H1 (cell line): Measurements from ENCODE around the gene HOXC5. TPM values are rescaled to one million over a fixed set of nuclear protein-coding genes. Genes with fewer than 3 reads are reported as not detected.

Experiments
- CTCF ChIA-PET: fragments of 300-600 bp; sonication (Branson Sonifier 250); formaldehyde crosslinking; loops from one replicate; lab custom pipeline; 2021; ENCODE audit not compliant: partially characterized antibody; lab: Charles Lee
- POLR2A ChIA-PET: fragments of 300-600 bp; sonication (Branson Sonifier 250); formaldehyde crosslinking; loops from one replicate; lab custom pipeline; 2021; ENCODE audit warnings: inconsistent platforms; ENCODE audit not compliant: partially characterized antibody; lab: Charles Lee
- DNase-seq, 2 experiments: peaks; one replicate each; pipeline versions ENCODE4 v3.0.0 to v3.0.0-alpha.2; 2010 to 2022; ENCODE audit warnings: low spot score in 2 of 2, low read depth in 1 of 2, mixed read lengths in 1 of 2
- FAIRE-seq: peaks from 2 replicates; lab custom pipeline; 2011; peaks lifted over from hg19 to GRCh38; lab: Jason Lieb, UNC
- H2AFZ ChIP-seq: 2 replicates; pipeline ENCODE4 v1.8.1; 2012; ENCODE audit warnings: low read length, inconsistent platforms
- H2AK5ac ChIP-seq: 2 replicates; pipeline ENCODE4 v1.6.1; 2013; ENCODE audit warnings: low read depth, low read length
- H2BK120ac ChIP-seq: replicated peaks from 2 replicates; pipeline ENCODE3; 2013; ENCODE audit warnings: low read depth, low read length, inconsistent platforms
- H2BK12ac ChIP-seq: 2 replicates; pipeline ENCODE4 v1.6.1; 2013; ENCODE audit warnings: low read depth, low read length
- H2BK15ac ChIP-seq: 2 replicates; pipeline ENCODE4 v1.6.1; 2013; ENCODE audit warnings: low read length
- H2BK20ac ChIP-seq: 2 replicates; pipeline ENCODE4 v1.6.1; 2013; ENCODE audit warnings: low read length
- H2BK5ac ChIP-seq: 2 replicates; pipeline ENCODE4 v1.6.1; 2013; ENCODE audit warnings: low read depth, low read length
- H3K14ac ChIP-seq: 2 replicates; pipeline ENCODE4 v1.6.1; 2013; ENCODE audit warnings: inconsistent platforms; ENCODE audit not compliant: insufficient read length
- H3K18ac ChIP-seq: 2 replicates; pipeline ENCODE4 v1.6.1; 2013; ENCODE audit warnings: low read length; ENCODE audit errors: extremely low read depth
- H3K23ac ChIP-seq: 2 replicates; pipeline ENCODE4 v1.6.1; 2013; ENCODE audit warnings: inconsistent platforms; ENCODE audit not compliant: insufficient read length
- H3K23me2 ChIP-seq: 2 replicates; pipeline ENCODE4 v1.6.1; 2013; ENCODE audit warnings: low read depth, low read length
- H3K27ac ChIP-seq: 2 replicates; pipeline ENCODE4 v1.6.1; 2011; ENCODE audit warnings: low read depth, low read length, inconsistent platforms
- H3K27me3 ChIP-seq, 4 experiments: replicated peaks in 1 of 4; 1 replicate in 1 of 4; 2 replicates in 3 of 4; pipeline versions ENCODE4 v1.6.1 to v1.8.1; 2011 to 2013; ENCODE audit warnings: low read length in 3 of 4, mild to moderate bottlenecking in 3 of 4, inconsistent platforms in 2 of 4, mixed read lengths in 2 of 4, moderate library complexity in 1 of 4; ENCODE audit not compliant: control insufficient read depth in 3 of 4, insufficient read depth in 3 of 4; ENCODE audit errors: extremely low read depth in 1 of 4
- H3K36me3 ChIP-seq, 4 experiments: 2 replicates each; pipeline versions ENCODE4 v1.6.1 to v1.8.1; 2011 to 2013; ENCODE audit warnings: mild to moderate bottlenecking in 4 of 4, low read length in 3 of 4, moderate library complexity in 2 of 4, control low read depth in 1 of 4, inconsistent platforms in 1 of 4; ENCODE audit not compliant: insufficient read depth in 4 of 4, control insufficient read depth in 2 of 4
- H3K4ac ChIP-seq: replicated peaks from 2 replicates; pipeline ENCODE3; 2013; ENCODE audit warnings: low read length, low read depth, mixed read lengths, inconsistent platforms; ENCODE audit not compliant: insufficient read length
- H3K4me1 ChIP-seq, 4 experiments: replicated peaks in 1 of 4; 1 replicate in 1 of 4; 2 replicates in 3 of 4; pipeline versions ENCODE4 v1.6.1 to v1.8.1; 2011 to 2013; ENCODE audit warnings: low read length in 3 of 4, inconsistent platforms in 2 of 4, mixed read lengths in 1 of 4; ENCODE audit not compliant: insufficient read depth in 4 of 4, control insufficient read depth in 3 of 4
- H3K4me2 ChIP-seq, 2 experiments: 2 replicates each; pipeline versions ENCODE4 v1.6.1 to v1.8.1; 2011 to 2013; ENCODE audit warnings: low read depth in 2 of 2, low read length in 2 of 2, control low read depth in 1 of 2, inconsistent platforms in 1 of 2, mild to moderate bottlenecking in 1 of 2; ENCODE audit not compliant: insufficient read depth in 1 of 2
- H3K4me3 ChIP-seq, 4 experiments: fragments of 200-600, 300-600 bp in 1 of 4; sonication (generic), shearing (Covaris generic), sonication (Bioruptor Twin) in 1 of 4; 2 replicates each; pipeline versions ENCODE4 v1.5.1 to v1.8.1; 2011 to 2016; ENCODE audit warnings: low read length in 4 of 4, low read depth in 3 of 4, control low read depth in 2 of 4, inconsistent platforms in 2 of 4, mild to moderate bottlenecking in 2 of 4, mixed read lengths in 1 of 4, moderate library complexity in 1 of 4; ENCODE audit not compliant: insufficient read depth in 2 of 4; ENCODE audit errors: extremely low read depth in 1 of 4
- H3K56ac ChIP-seq: replicated peaks from 2 replicates; pipeline ENCODE3; 2013; ENCODE audit warnings: low read depth, mild to moderate bottlenecking, mixed read lengths, low read length, inconsistent platforms; ENCODE audit not compliant: insufficient read length
- H3K79me1 ChIP-seq: 2 replicates; pipeline ENCODE4 v1.6.1; 2013; ENCODE audit warnings: low read depth, low read length, control low read depth
- H3K79me2 ChIP-seq, 2 experiments: 2 replicates each; pipeline versions ENCODE4 v1.6.1 to v1.8.1; 2012 to 2013; ENCODE audit warnings: low read length in 2 of 2, mild to moderate bottlenecking in 2 of 2, inconsistent platforms in 1 of 2; ENCODE audit not compliant: insufficient read depth in 2 of 2, control insufficient read depth in 1 of 2
- H3K9ac ChIP-seq, 4 experiments: replicated peaks in 1 of 4; 1 replicate in 1 of 4; 2 replicates in 3 of 4; pipeline versions ENCODE4 v1.6.1 to v1.8.1; 2011 to 2013; ENCODE audit warnings: low read depth in 3 of 4, low read length in 3 of 4, control low read depth in 2 of 4, mild to moderate bottlenecking in 2 of 4, moderate library complexity in 2 of 4, inconsistent platforms in 1 of 4; ENCODE audit errors: extremely low read depth in 1 of 4
- H3K9me3 ChIP-seq, 2 experiments: 2 replicates each; pipeline versions ENCODE4 v1.6.1 to v1.8.1; 2012 to 2013; ENCODE audit warnings: mild to moderate bottlenecking in 2 of 2, moderate library complexity in 2 of 2, control low read depth in 1 of 2, inconsistent platforms in 1 of 2, low read depth in 1 of 2, low read length in 1 of 2, mixed read lengths in 1 of 2; ENCODE audit not compliant: insufficient read depth in 2 of 2
- H4K20me1 ChIP-seq, 2 experiments: replicated peaks in 1 of 2; 2 replicates each; pipeline versions ENCODE3 to v1.8.1; 2011 to 2013; ENCODE audit warnings: inconsistent platforms in 2 of 2, low read length in 2 of 2, mild to moderate bottlenecking in 1 of 2; ENCODE audit not compliant: insufficient read depth in 2 of 2, control insufficient read depth in 1 of 2
- H4K5ac ChIP-seq: 2 replicates; pipeline ENCODE4 v1.6.1; 2013; ENCODE audit warnings: low read length, low read depth, mixed read lengths, inconsistent platforms; ENCODE audit not compliant: insufficient read length
- H4K8ac ChIP-seq: 2 replicates; pipeline ENCODE4 v1.8.0; 2013; ENCODE audit warnings: mild to moderate bottlenecking, moderate library complexity, low read length, inconsistent platforms; ENCODE audit not compliant: insufficient read depth; ENCODE audit errors: extremely low read depth
- H4K91ac ChIP-seq: replicated peaks from 2 replicates; pipeline ENCODE3; 2013; ENCODE audit warnings: low read length, mixed read lengths, inconsistent platforms; ENCODE audit not compliant: insufficient read length
- CTCF ChIP-seq, 3 experiments: IDR thresholded peaks; 1 replicate in 2 of 3; 2 replicates in 1 of 3; pipeline versions ENCODE4 v1.5.1 to v1.6.1; 2011; ENCODE audit warnings: low read length in 3 of 3, mild to moderate bottlenecking in 3 of 3, inconsistent platforms in 2 of 3, low read depth in 1 of 3, moderate library complexity in 1 of 3; ENCODE audit not compliant: insufficient read depth in 1 of 3; ENCODE audit errors: control extremely low read depth in 1 of 3
- NANOG ChIP-seq: IDR thresholded peaks from 2 replicates; pipeline ENCODE4 v1.6.1; 2011; ENCODE audit warnings: low read length, low read depth, mild to moderate bottlenecking, inconsistent platforms; ENCODE audit not compliant: insufficient read depth, poor library complexity, severe bottlenecking
- POLR2A ChIP-seq, 2 experiments: IDR thresholded peaks; 1 replicate in 1 of 2; 2 replicates in 1 of 2; pipeline ENCODE4 v1.6.1; 2011; ENCODE audit warnings: low read depth in 2 of 2, low read length in 2 of 2, mild to moderate bottlenecking in 2 of 2; ENCODE audit errors: control extremely low read depth in 1 of 2
- SIN3A ChIP-seq, 2 experiments: IDR thresholded peaks in 1 of 2; conservative IDR thresholded peaks in 1 of 2; 2 replicates each; pipeline ENCODE4 v1.6.1; 2011 to 2012; ENCODE audit warnings: low read length in 2 of 2, improper control_type of control experiment in 1 of 2, low read depth in 1 of 2, mild to moderate bottlenecking in 1 of 2
- SP2 ChIP-seq: IDR thresholded peaks from 2 replicates; pipeline ENCODE4 v1.6.1; 2012; ENCODE audit warnings: mild to moderate bottlenecking, low read length, inconsistent platforms
- USF2 ChIP-seq: IDR thresholded peaks from 2 replicates; pipeline ENCODE4 v1.6.1; 2011; ENCODE audit warnings: low read length, improper control_type of control experiment
- WGBS, 2 experiments: shearing (Covaris generic) in 1 of 2; methylation state at CpG; one replicate each; pipeline versions ENCODE4 v1.1.6 to v1.1.7; 2013 to 2015; ENCODE audit warnings: low lambda C conversion rate in 2 of 2, mixed read lengths in 2 of 2, inconsistent platforms in 1 of 2, low coverage in 1 of 2, missing lambda C conversion rate in 1 of 2; ENCODE audit not compliant: insufficient replicate concordance in 2 of 2, insufficient coverage in 1 of 2, insufficient read length in 1 of 2; ENCODE audit errors: extremely low coverage in 1 of 2, missing lambda C conversion rate in 1 of 2; 5-methylcytosine and 5-hydroxymethylcytosine counted together
- polyA plus RNA-seq, 7 experiments: library from polyadenylated mRNA; depleted of rRNA in 3 of 7; stranded (reverse) in 5 of 7; unstranded in 2 of 7; fragments of >200 nt in 5 of 7; fragments of 200-250 nt in 2 of 7; gene quantifications; 1 replicate in 5 of 7; 2 replicates in 1 of 7; 4 replicates in 1 of 7; pipeline versions ENCODE4 v1.2.1 to v1.2.3, GENCODE V29; 2011 to 2013; ENCODE audit warnings: missing spikeins in 2 of 7, mixed read lengths in 2 of 7
- total RNA-seq: library from RNA; stranded (reverse); fragmentation: NEBNext Ultra II Directional; extraction: Animal tissue kit (Norgen Biotek cat#: 25700); gene quantifications from 2 replicates; pipeline ENCODE4 v1.2.1, GENCODE V29; 2021

The HOXC5 gene
- total and polyA plus RNA-seq, 2 of the 8 experiments (the other 6 are each of a cell fraction or from before 2014, with no cell fraction given) = not detected

DNA sequence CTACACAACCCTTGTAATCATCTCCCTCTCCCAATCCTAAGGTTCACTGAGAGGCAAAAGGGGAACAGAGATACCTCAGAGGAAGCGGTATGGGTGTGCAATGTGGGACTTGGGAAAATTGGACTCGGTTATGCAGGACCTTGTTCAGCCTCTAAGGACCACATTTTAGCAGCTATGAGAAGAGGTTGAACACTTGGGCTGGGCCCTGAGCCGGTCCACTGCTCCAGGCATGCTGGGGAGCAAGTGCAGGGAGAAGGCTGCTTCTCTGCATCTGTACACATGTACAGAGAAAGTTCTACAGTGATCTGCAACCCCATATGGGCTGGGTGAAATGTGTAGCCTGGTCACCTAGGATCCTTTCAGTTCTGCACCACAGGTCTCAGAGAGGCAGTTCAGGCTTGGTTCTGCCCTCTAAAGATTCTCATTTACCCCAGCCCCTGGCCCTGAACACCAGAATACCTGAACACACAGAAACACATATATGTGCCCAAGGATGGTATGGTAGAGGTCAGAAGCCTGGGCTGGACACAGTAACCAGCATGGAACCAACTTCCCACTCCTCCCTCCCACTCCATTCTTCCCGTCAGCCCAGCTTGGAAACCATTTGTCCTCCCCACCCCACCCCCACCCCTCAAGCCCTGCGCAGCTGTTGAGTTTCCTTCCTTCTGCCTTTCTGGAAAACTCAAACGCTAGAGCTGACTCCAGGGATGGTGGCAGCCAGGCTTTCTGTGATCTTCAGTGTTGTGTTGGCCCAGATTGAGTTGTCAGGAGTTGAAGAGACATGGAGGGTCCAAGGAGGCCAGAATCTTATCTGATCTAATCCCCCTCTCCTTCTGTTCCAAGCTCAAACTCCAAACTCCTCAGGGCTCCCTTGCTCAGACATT is 10.4 kb downstream of the HOXC5 start:
- no peak overlapping the region for H3K23ac ChIP-seq
- H3K4me3 ChIP-seq = no peak overlapping the region
- TF ChIP-seq USF2 = no peak
- TF ChIP-seq NANOG = no peak
- TF ChIP-seq SIN3A (conservative IDR thresholded peaks at IDR 0.05 in 1 of 2, IDR thresholded peaks at IDR 0.05 in 1 of 2; ENCODE audit: low read depth in 1 of 2, low read length in 2 of 2) = no peak
- no peak for TF ChIP-seq POLR2A (IDR thresholded peaks at IDR 0.05; ENCODE audit: control extremely low read depth in 1 of 2, low read depth in 2 of 2, low read length in 2 of 2)
- TF ChIP-seq SP2 = no peak
- no peak for TF ChIP-seq CTCF (IDR thresholded peaks at IDR 0.05; ENCODE audit: control extremely low read depth in 1 of 3, insufficient read depth in 1 of 3, low read depth in 1 of 3, low read length in 3 of 3)

More for the DNA sequence above, 10.4 kb downstream of the HOXC5 start:
- no peak overlapping the region for H4K5ac ChIP-seq
- ChIA-PET CTCF (interaction anchor here (1.4 to 20.0 kb wide), 2 partner anchors 11 to 151 kb away, joined by 3 to 339 read pairs; partner anchors contain the start of gene SMUG1), POLR2A (interaction anchor here (0.9 kb wide), 1 partner anchor 37 kb away, joined by 3 read pairs; no protein-coding TSS in a partner anchor)
- H4K8ac ChIP-seq = no peak overlapping the region
- H3K56ac ChIP-seq = no peak overlapping the region
- no peak overlapping the region for H2BK5ac ChIP-seq
- no peak overlapping the region for H3K27ac ChIP-seq
- H2BK12ac ChIP-seq = no peak overlapping the region
- no peak for FAIRE-seq
- DNase-seq = no peak
- WGBS, 2 experiments = 63% methylated on average over 4 of the region's 6 CpGs; no CpG with 5 or more reads in 1 of the 2 experiments
- no peak overlapping the region for H3K14ac ChIP-seq
- no peaks in the 10 kb centered on the region; a peak in 2 of 4 replicates for H3K9me3 ChIP-seq
- no peak overlapping the region for H2BK120ac ChIP-seq
- no peak overlapping the region for H3K18ac ChIP-seq
- H3K23me2 ChIP-seq = no peaks in the 10 kb centered on the region
- no peak overlapping the region for H3K4ac ChIP-seq
- no peak overlapping the region for H4K91ac ChIP-seq
- peaks cover 0 to 6% (median 0%) of the 10 kb centered on the region in 4 experiments; a peak in 1 of 8 replicates for H3K36me3 ChIP-seq
- no peaks in the 10 kb centered on the region for H3K79me1 ChIP-seq
- H3K27me3 ChIP-seq = peaks cover 97 to 100% (median 99%) of the 10 kb centered on the region in 4 experiments
- peaks cover 0 to 4% (median 3%) of the 10 kb centered on the region in 4 experiments; a peak in 5 of 7 replicates for H3K4me1 ChIP-seq
- H2AK5ac ChIP-seq = no peak overlapping the region
- H2AFZ ChIP-seq = no peak overlapping the region
- H3K4me2 ChIP-seq = no peak overlapping the region
- H2BK15ac ChIP-seq = no peak overlapping the region
- H3K79me2 ChIP-seq = no peaks in the 10 kb centered on the region
- no peak overlapping the region for H2BK20ac ChIP-seq
- peaks cover 13 to 20% of the 10 kb centered on the region in 2 experiments for H4K20me1 ChIP-seq
- H3K9ac ChIP-seq = no peak overlapping the region
